Esophagus squamous epithelium (tissue), 4 donors: Measurements from ENCODE around the gene FRMD6.

Source experiments
- CTCF ChIP-seq, 6 experiments: fragments of 450-650 bp in 4 of 6; fragments of 200-600 bp in 2 of 6; sonication (generic) in 2 of 6; IDR thresholded peaks; one replicate each; pipeline ENCODE4 v1.5.1; 2016 to 2019; ENCODE audit warnings: antibody characterized with exemption in 6 of 6, mild to moderate bottlenecking in 4 of 6, moderate library complexity in 4 of 6
- POLR2A ChIP-seq, 4 donors: fragments of 450-650 bp; IDR thresholded peaks; one replicate each; pipeline ENCODE4 v1.6.1; 2017; ENCODE audit warnings: antibody characterized with exemption in 4 of 4, mild to moderate bottlenecking in 4 of 4, moderate library complexity in 3 of 4

GRCh38 chr14:51717766-51718165, 66.1 kb downstream of the FRMD6 start:
- TF ChIP-seq CTCF (IDR thresholded peaks at IDR 0.05) (no peak), POLR2A (IDR thresholded peaks at IDR 0.05) (no peak)
